ENCODE results near the gene MATCAP1. TPM values are rescaled to one million over a fixed set of nuclear protein-coding genes. Genes with fewer than 3 reads are reported as not detected.

Gene MATCAP1
- total and polyA plus RNA-seq, 4 donors = 18.5 to 41.8 (median 26.0) TPM

- DNase-seq = no peak
- WGBS, 2 donors = 76% methylated on average over 7 of the region's 7 CpGs
- H3K9me3 ChIP-seq (ENCODE audit: control insufficient read depth in 4 of 4, insufficient read depth in 3 of 4, low read length in 3 of 4) = no peaks in the 10 kb centered on the region
- TF ChIP-seq, protein P1, sequence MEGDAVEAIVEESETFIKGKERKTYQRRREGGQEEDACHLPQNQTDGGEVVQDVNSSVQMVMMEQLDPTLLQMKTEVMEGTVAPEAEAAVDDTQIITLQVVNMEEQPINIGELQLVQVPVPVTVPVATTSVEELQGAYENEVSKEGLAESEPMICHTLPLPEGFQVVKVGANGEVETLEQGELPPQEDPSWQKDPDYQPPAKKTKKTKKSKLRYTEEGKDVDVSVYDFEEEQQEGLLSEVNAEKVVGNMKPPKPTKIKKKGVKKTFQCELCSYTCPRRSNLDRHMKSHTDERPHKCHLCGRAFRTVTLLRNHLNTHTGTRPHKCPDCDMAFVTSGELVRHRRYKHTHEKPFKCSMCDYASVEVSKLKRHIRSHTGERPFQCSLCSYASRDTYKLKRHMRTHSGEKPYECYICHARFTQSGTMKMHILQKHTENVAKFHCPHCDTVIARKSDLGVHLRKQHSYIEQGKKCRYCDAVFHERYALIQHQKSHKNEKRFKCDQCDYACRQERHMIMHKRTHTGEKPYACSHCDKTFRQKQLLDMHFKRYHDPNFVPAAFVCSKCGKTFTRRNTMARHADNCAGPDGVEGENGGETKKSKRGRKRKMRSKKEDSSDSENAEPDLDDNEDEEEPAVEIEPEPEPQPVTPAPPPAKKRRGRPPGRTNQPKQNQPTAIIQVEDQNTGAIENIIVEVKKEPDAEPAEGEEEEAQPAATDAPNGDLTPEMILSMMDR (IDR thresholded peaks at IDR 0.05; ENCODE audit: control extremely low read depth, extremely low read depth) = no peak
- H3K4me1 ChIP-seq (ENCODE audit: control insufficient read depth in 5 of 5, insufficient read depth in 5 of 5, low read length in 5 of 5) = peaks cover 0 to 31% (median 3%) of the 10 kb centered on the region in 5 donors
- H3K36me3 ChIP-seq (ENCODE audit: control insufficient read depth in 4 of 4, insufficient read depth in 4 of 4, low read length in 4 of 4) = no peaks in the 10 kb centered on the region
- no peak for ATAC-seq (ENCODE audit: insufficient read depth, low FRiP score)
- H3K9ac ChIP-seq (ENCODE audit: insufficient read depth in 1 of 2, low read length in 2 of 2) = no peak overlapping the region
- H3K27ac ChIP-seq (ENCODE audit: low read depth in 1 of 2, low read length in 1 of 2) = no peak overlapping the region
- no peak overlapping the region for H3K4me3 ChIP-seq
- peaks cover 0 to 62% (median 58%) of the 10 kb centered on the region in 3 donors for H3K27me3 ChIP-seq (ENCODE audit: control insufficient read depth in 3 of 3, insufficient read depth in 3 of 3, low read length in 2 of 3)
These were observed 26.5 kb downstream of the MATCAP1 start for GRCh38 chr16:67157106-67157748.

DNA sequence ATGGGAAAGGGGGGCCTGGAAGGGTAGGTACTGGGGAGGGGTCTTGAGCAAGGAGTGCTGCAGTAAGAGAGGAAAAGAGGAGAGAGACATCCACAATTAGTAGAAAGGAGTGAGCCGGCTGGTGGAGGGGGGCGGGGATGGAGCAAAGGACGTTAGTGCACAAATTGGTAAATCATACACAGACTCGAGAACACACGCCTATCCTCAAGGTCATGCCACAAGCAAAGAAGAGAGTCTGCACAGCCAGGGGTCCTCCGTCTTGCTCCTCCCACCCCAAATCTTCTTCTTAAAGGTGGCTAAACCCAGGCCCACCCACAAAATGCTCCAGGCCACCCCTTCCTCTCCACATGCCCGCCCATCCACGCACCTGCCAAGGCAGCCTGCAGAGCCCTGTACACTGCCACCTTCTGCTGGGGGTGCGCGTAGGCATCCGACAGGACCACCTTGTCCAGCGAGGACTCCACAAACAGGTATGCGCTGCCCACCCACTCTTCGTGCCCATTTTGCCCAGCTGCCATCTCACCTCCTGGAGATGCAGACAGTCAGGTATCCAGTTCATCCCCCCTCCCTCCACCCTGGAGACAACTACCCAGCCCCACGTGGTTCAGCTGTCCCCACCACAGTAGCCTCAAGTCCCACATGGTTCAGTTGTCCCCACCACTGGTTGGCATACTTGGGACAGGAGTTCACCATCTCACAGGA, 27.5 kb downstream of the MATCAP1 start:
- TF ChIP-seq, protein P1 (IDR thresholded peaks at IDR 0.05; ENCODE audit: control extremely low read depth, extremely low read depth) = no peak
- Histone ChIP-seq H3K4me1 (ENCODE audit: control insufficient read depth in 5 of 5, insufficient read depth in 5 of 5, low read length in 5 of 5) (peaks cover 0 to 36% (median 3%) of the 10 kb centered on the region in 5 donors), H3K9ac (ENCODE audit: insufficient read depth in 1 of 2, low read length in 2 of 2) (no peak overlapping the region), H3K36me3 (ENCODE audit: control insufficient read depth in 4 of 4, insufficient read depth in 4 of 4, low read length in 4 of 4) (no peaks in the 10 kb centered on the region), H3K27me3 (ENCODE audit: control insufficient read depth in 3 of 3, insufficient read depth in 3 of 3, low read length in 2 of 3) (peaks cover 0 to 52% (median 48%) of the 10 kb centered on the region in 3 donors), H3K4me3 (no peak overlapping the region), H3K9me3 (ENCODE audit: control insufficient read depth in 4 of 4, insufficient read depth in 3 of 4, low read length in 3 of 4) (no peaks in the 10 kb centered on the region), H3K27ac (ENCODE audit: low read depth in 1 of 2, low read length in 1 of 2) (no peak overlapping the region)
- ATAC-seq (ENCODE audit: insufficient read depth, low FRiP score) (no peak), DNase-seq (no peak)
- WGBS, 2 donors = 72 to 73% methylated on average over 15 of the region's 15 CpGs

GRCh38 chr16:67155295-67156142, 28.2 kb downstream of the MATCAP1 start:
- TF ChIP-seq, protein P1 (IDR thresholded peaks at IDR 0.05; ENCODE audit: control extremely low read depth, extremely low read depth) = peak; percentile 96
- peaks cover 0 to 45% (median 44%) of the 10 kb centered on the region in 3 donors for H3K27me3 ChIP-seq (ENCODE audit: control insufficient read depth in 3 of 3, insufficient read depth in 3 of 3, low read length in 2 of 3)
- no peak overlapping the region for H3K4me3 ChIP-seq
- H3K36me3 ChIP-seq (ENCODE audit: control insufficient read depth in 4 of 4, insufficient read depth in 4 of 4, low read length in 4 of 4) = no peaks in the 10 kb centered on the region
- ATAC-seq (ENCODE audit: insufficient read depth, low FRiP score) (no peak), DNase-seq (peak; percentile 76 to 85 (median 78))
- H3K27ac ChIP-seq (ENCODE audit: low read depth in 1 of 2, low read length in 1 of 2) = no peak overlapping the region
- no peak overlapping the region for H3K9ac ChIP-seq (ENCODE audit: insufficient read depth in 1 of 2, low read length in 2 of 2)
- peaks cover 0 to 34% (median 4%) of the 10 kb centered on the region in 5 donors for H3K4me1 ChIP-seq (ENCODE audit: control insufficient read depth in 5 of 5, insufficient read depth in 5 of 5, low read length in 5 of 5)
- WGBS, 2 donors = 15 to 20% methylated on average over 60 to 74 of the region's 74 CpGs
- H3K9me3 ChIP-seq (ENCODE audit: control insufficient read depth in 4 of 4, insufficient read depth in 3 of 4, low read length in 3 of 4) = no peaks in the 10 kb centered on the region
